ENCODE measurements around the gene AADAC.

Gene AADAC

DNA sequence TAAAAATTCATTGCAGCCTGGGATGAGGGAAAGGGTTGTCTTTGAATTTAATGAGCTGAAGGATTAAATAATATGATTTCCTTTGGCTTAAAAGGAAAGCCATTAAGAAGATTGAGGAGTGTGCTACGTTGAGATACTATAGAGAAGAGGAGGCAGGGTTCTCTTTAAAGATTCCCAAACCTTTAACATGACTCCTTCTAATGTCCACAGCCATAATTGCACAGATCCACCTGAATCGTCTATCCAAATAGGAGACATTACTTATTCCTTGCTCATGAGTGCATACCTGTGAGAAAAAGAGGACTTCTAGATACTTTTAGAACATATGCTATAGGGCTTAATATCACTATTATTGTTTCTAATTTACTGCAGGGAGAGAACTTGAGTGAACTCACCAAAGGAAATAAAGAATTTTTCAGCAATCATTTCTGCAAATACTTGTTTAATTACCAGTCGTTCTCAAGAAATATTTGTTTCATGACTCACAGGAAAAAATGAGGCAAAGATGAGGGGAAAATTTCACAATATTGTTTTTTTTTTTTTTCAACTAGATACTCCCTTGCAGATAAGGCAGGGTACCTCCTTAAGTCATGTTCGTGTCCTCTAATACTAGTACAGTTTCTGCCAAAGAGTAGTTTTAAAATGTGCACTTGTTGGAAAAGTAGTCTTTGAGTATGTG lies 50.6 kb downstream of the AADAC start:
- H2AFZ ChIP-seq: no peak overlapping the region
- H3K36me3 ChIP-seq (ENCODE audit: control insufficient read depth, insufficient read depth, low read length): no peaks in the 10 kb centered on the region
- H3K79me2 ChIP-seq: no peaks in the 10 kb centered on the region
- TF ChIP-seq, protein P1, sequence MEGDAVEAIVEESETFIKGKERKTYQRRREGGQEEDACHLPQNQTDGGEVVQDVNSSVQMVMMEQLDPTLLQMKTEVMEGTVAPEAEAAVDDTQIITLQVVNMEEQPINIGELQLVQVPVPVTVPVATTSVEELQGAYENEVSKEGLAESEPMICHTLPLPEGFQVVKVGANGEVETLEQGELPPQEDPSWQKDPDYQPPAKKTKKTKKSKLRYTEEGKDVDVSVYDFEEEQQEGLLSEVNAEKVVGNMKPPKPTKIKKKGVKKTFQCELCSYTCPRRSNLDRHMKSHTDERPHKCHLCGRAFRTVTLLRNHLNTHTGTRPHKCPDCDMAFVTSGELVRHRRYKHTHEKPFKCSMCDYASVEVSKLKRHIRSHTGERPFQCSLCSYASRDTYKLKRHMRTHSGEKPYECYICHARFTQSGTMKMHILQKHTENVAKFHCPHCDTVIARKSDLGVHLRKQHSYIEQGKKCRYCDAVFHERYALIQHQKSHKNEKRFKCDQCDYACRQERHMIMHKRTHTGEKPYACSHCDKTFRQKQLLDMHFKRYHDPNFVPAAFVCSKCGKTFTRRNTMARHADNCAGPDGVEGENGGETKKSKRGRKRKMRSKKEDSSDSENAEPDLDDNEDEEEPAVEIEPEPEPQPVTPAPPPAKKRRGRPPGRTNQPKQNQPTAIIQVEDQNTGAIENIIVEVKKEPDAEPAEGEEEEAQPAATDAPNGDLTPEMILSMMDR (IDR thresholded peaks at IDR 0.05): no peak
- no peak overlapping the region for H3K4me3 ChIP-seq (ENCODE audit: low read depth, low read length)
- H3K27ac ChIP-seq: no peak overlapping the region
- H3K27me3 ChIP-seq (ENCODE audit: control insufficient read depth, insufficient read depth, low read length): no peaks in the 10 kb centered on the region
- H3K9ac ChIP-seq: no peak overlapping the region
- H3K9me3 ChIP-seq (ENCODE audit: control insufficient read depth, low read length): no peaks in the 10 kb centered on the region
- no peaks in the 10 kb centered on the region for H3K4me1 ChIP-seq
- H3K4me2 ChIP-seq (ENCODE audit: low read length): no peak overlapping the region

DNA sequence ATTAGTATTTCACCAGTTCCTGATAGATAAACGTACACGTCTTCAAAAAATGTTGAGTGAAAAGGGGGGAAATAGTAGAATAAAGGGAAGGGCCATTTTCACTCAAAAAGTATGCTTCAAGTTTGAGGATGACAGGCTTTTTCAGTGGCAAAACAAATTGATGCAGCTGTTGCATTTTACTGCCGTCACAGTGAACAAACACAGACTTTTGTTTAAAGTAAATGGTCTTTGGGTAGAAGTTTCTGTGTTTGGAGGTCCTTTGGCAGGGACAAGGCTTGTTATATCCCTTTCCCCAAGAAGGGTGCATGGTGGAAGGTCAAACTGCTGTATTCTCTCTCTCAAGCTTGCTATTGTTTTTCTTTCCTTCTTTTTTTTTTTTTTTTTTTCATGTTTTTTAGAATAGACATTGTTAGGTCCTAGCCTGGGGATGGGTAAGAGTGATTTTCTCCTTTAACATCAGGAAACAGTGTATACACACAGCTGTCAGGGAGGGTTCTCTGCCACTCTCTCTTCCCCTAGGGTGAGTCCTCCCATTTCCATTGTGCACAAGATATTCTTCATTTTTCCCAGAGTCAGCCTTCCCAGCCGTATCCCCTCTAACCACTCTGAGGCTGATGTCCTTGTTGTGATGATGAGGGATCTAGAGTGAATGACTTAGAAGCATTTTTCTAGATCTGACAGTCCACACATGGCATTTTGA lies 52.9 kb downstream of the AADAC start:
- H3K79me2 ChIP-seq: no peaks in the 10 kb centered on the region
- no peak overlapping the region for H3K4me3 ChIP-seq (ENCODE audit: low read depth, low read length)
- H3K27me3 ChIP-seq (ENCODE audit: control insufficient read depth, insufficient read depth, low read length): no peaks in the 10 kb centered on the region
- no peak overlapping the region for H3K9ac ChIP-seq
- H3K9me3 ChIP-seq (ENCODE audit: control insufficient read depth, low read length): no peaks in the 10 kb centered on the region
- H3K4me1 ChIP-seq: no peaks in the 10 kb centered on the region
- no peak overlapping the region for H3K4me2 ChIP-seq (ENCODE audit: low read length)
- no peak overlapping the region for H3K27ac ChIP-seq
- H2AFZ ChIP-seq: no peak overlapping the region
- no peaks in the 10 kb centered on the region for H3K36me3 ChIP-seq (ENCODE audit: control insufficient read depth, insufficient read depth, low read length)
- TF ChIP-seq, protein P1 (IDR thresholded peaks at IDR 0.05): no peak

DNA sequence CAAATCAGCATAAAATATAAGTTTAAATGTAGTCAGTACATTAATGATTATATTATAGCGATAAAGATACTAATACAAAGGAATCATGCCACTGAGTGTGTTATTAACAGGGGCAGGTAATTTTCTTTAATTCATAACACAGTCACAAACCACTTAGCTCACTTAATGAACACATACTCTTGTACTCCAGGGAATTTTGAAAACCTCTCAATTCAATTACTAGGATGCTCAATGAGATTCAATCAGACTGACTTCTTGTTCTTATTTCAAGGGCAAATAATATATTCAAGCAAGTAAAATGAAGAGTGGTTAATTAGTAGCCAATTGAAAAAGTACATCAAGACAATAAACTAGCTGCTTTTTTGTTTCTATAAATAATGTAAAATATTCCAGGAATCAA lies 53.8 kb downstream of the AADAC start:
- H3K4me3 ChIP-seq (ENCODE audit: low read depth, low read length): no peak overlapping the region
- H3K27ac ChIP-seq: no peak overlapping the region
- no peaks in the 10 kb centered on the region for H3K79me2 ChIP-seq
- TF ChIP-seq, protein P1 (IDR thresholded peaks at IDR 0.05): no peak
- no peaks in the 10 kb centered on the region for H3K36me3 ChIP-seq (ENCODE audit: control insufficient read depth, insufficient read depth, low read length)
- no peaks in the 10 kb centered on the region for H3K27me3 ChIP-seq (ENCODE audit: control insufficient read depth, insufficient read depth, low read length)
- no peaks in the 10 kb centered on the region for H3K4me1 ChIP-seq
- no peak overlapping the region for H2AFZ ChIP-seq
- no peaks in the 10 kb centered on the region for H3K9me3 ChIP-seq (ENCODE audit: control insufficient read depth, low read length)
- no peak overlapping the region for H3K4me2 ChIP-seq (ENCODE audit: low read length)
- H3K9ac ChIP-seq: no peak overlapping the region

DNA sequence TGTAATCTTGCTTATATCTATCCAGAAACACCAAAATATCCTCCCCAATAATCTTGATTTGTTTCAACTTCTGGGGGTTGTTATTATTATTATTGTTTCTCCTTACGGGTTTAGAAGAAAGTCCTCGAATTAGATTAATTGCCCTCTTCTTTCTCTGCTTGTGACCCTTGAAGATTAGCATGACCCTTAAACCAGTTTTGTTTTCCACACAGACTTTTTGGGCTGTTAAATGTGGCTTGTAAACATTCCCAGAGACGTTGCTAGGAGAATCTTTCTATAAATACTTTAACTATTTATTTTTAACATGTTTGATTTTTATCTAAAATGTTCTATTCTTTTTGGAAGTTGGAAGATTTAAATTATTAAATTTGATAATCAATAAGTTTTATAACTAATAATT lies 55.3 kb downstream of the AADAC start:
- H3K9ac ChIP-seq: no peak overlapping the region
- TF ChIP-seq, protein P1 (IDR thresholded peaks at IDR 0.05): no peak
- no peak overlapping the region for H3K4me3 ChIP-seq (ENCODE audit: low read depth, low read length)
- H3K79me2 ChIP-seq: no peaks in the 10 kb centered on the region
- H3K36me3 ChIP-seq (ENCODE audit: control insufficient read depth, insufficient read depth, low read length): no peaks in the 10 kb centered on the region
- H2AFZ ChIP-seq: no peak overlapping the region
- H3K4me2 ChIP-seq (ENCODE audit: low read length): no peak overlapping the region
- no peak overlapping the region for H3K27ac ChIP-seq
- no peaks in the 10 kb centered on the region for H3K27me3 ChIP-seq (ENCODE audit: control insufficient read depth, insufficient read depth, low read length)
- H3K4me1 ChIP-seq: no peaks in the 10 kb centered on the region
- H3K9me3 ChIP-seq (ENCODE audit: control insufficient read depth, low read length): no peaks in the 10 kb centered on the region
